Measurements from ENCODE around the gene ARHGAP8. TPM values are rescaled to one million over a fixed set of nuclear protein-coding genes. Genes with fewer than 3 reads are reported as not detected.

Gene ARHGAP8
- total and polyA plus RNA-seq, 10 of the 15 experiments (the other 5 are each of a cell fraction or from before 2014, with no cell fraction given), result 0.33 TPM; not detected in 9

- Histone ChIP-seq H3K36me3 (ENCODE audit: control insufficient read depth in 2 of 2, insufficient read depth in 2 of 2, low read length in 1 of 2) (no peaks in the 10 kb centered on the region), H3K9me3 (replicated peaks; ENCODE audit: control insufficient read depth, insufficient read depth, low read length) (no peaks in the 10 kb centered on the region; the same call in 2 of the 3 replicates), H2AFZ (ENCODE audit: control insufficient read depth, low read depth, low read length) (no peak overlapping the region), H3K79me2 (ENCODE audit: control insufficient read depth, insufficient read depth, low read length) (no peaks in the 10 kb centered on the region), H3K4me2 (ENCODE audit: control insufficient read depth, insufficient read depth) (no peak overlapping the region), H3K9ac (ENCODE audit: control insufficient read depth, insufficient read depth, low read length) (no peak overlapping the region), H4K20me1 (ENCODE audit: control insufficient read depth, insufficient read depth) (no peaks in the 10 kb centered on the region), H3K27me3 (replicated peaks in 1 of 2; ENCODE audit: control insufficient read depth in 2 of 2, insufficient read depth in 2 of 2, low read length in 1 of 2) (peaks cover 2 to 3% of the 10 kb centered on the region in 2 experiments; a peak in 3 of 4 replicates), H3K4me1 (ENCODE audit: control insufficient read depth, insufficient read depth, low read length) (no peaks in the 10 kb centered on the region), H3K4me3 (no peak overlapping the region), H3K27ac (ENCODE audit: control insufficient read depth, insufficient read depth) (no peak overlapping the region)
- no peak for ATAC-seq
- in situ Hi-C loops (cut with MboI), result no loop called here
- TF ChIP-seq ZBTB4 (CRISPR knock-in tag; IDR thresholded peaks at IDR 0.05) (no peak), SUZ12 (IDR thresholded peaks at IDR 0.05; ENCODE audit: unreplicated experiment) (no peak), ETV6 (conservative IDR thresholded peaks at IDR 0.05 in 1 of 2, IDR thresholded peaks at IDR 0.05 in 1 of 2; ENCODE audit: borderline replicate concordance in 1 of 2, low read depth in 1 of 2) (no peak)
- POLR2A ChIA-PET, result no interaction called here
- BruUV-seq (replicated peaks), result no TSS peak
- no peak for DNase-seq (ENCODE audit: low read depth, low spot score)
- WGBS (ENCODE audit: insufficient coverage, insufficient replicate concordance, low lambda C conversion rate, missing lambda C conversion rate), result 45% methylated on average over 6 of the region's 6 CpGs
- CTCF ChIA-PET, result no interaction called here
- FAIRE-seq, result no peak
- RAD21 ChIA-PET (ENCODE audit: unreplicated experiment), result no interaction called here
- SMC1A ChIA-PET (ENCODE audit: uncharacterized antibody, unreplicated experiment), result no interaction called here
- intact Hi-C loops (cut with micrococcal nuclease; ENCODE audit: unreplicated experiment), result no loop called here
Observed at GRCh38 chr22:44755417-44755816, 3.0 kb downstream of the ARHGAP8 start.

- Histone ChIP-seq H3K9me3 (replicated peaks; ENCODE audit: control insufficient read depth, insufficient read depth, low read length) (no peaks in the 10 kb centered on the region; the same call in 2 of the 3 replicates), H3K4me1 (ENCODE audit: control insufficient read depth, insufficient read depth, low read length) (no peaks in the 10 kb centered on the region), H3K27me3 (replicated peaks in 1 of 2; ENCODE audit: control insufficient read depth in 2 of 2, insufficient read depth in 2 of 2, low read length in 1 of 2) (peaks cover 2 to 3% of the 10 kb centered on the region in 2 experiments; a peak in 3 of 4 replicates), H3K9ac (ENCODE audit: control insufficient read depth, insufficient read depth, low read length) (no peak overlapping the region), H3K4me3 (no peak overlapping the region), H4K20me1 (ENCODE audit: control insufficient read depth, insufficient read depth) (no peaks in the 10 kb centered on the region), H3K4me2 (ENCODE audit: control insufficient read depth, insufficient read depth) (no peak overlapping the region), H3K27ac (ENCODE audit: control insufficient read depth, insufficient read depth) (no peak overlapping the region), H3K79me2 (ENCODE audit: control insufficient read depth, insufficient read depth, low read length) (no peaks in the 10 kb centered on the region), H2AFZ (ENCODE audit: control insufficient read depth, low read depth, low read length) (no peak overlapping the region), H3K36me3 (ENCODE audit: control insufficient read depth in 2 of 2, insufficient read depth in 2 of 2, low read length in 1 of 2) (no peaks in the 10 kb centered on the region)
- RAD21 ChIA-PET (ENCODE audit: unreplicated experiment), result no interaction called here
- POLR2A ChIA-PET, result no interaction called here
- ATAC-seq (no peak), FAIRE-seq (no peak), DNase-seq (ENCODE audit: low read depth, low spot score) (no peak)
- in situ Hi-C loops (cut with MboI), result no loop called here
- intact Hi-C loops (cut with micrococcal nuclease; ENCODE audit: unreplicated experiment), result no loop called here
- TF ChIP-seq PAX8 (IDR thresholded peaks at IDR 0.05), result no peak
- TF ChIP-seq ZNF687 (IDR thresholded peaks at IDR 0.05), result no peak
- TF ChIP-seq IKZF2 (IDR thresholded peaks at IDR 0.05), result no peak
- TF ChIP-seq MTA3 (IDR thresholded peaks at IDR 0.05; ENCODE audit: borderline replicate concordance, low read length), result no peak
- SMC1A ChIA-PET (ENCODE audit: uncharacterized antibody, unreplicated experiment), result no interaction called here
- CTCF ChIA-PET, result interaction anchor here (0.8 to 1.1 kb wide), 2 partner anchors 9 to 92 kb away, joined by 4 read pairs; no protein-coding TSS in a partner anchor
- no TSS peak for BruUV-seq (replicated peaks)
- 31% methylated on average over 9 of the region's 9 CpGs for WGBS (ENCODE audit: insufficient coverage, insufficient replicate concordance, low lambda C conversion rate, missing lambda C conversion rate)
Observed at GRCh38 chr22:44755956-44756361, 3.6 kb downstream of the ARHGAP8 start.

All from GM12878 (cell line).